ENCODE data around the gene TLR6.

TLR6 gene

DNA sequence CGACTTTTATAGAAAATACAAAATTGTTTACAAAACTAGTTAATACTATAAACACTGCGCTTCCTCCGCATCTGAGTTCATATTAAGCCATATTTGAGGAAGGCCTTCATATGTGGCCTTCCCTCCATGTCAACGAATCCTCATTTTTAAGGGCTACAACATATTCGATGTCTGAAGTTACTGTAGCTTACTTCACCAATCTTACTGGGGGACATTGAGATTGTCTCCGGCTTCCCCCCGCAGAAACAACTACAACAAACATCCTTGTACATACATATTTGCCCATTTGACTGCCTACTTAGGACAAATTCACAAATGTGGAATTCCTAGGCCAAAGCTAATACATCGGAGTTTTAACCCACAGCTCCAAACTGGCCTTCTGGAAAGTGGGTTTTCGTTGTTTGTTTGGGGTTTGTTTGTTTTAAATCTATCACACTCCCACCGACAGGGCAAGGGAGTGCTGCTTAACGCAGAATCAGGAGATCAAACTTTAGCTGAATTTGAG is 10.4 kb upstream of the TLR6 start:
- no peak for DNase-seq

- no peak for DNase-seq
Measured at GRCh38 chr4:38865445-38865844, 8.8 kb upstream of the TLR6 start.

- no peak for DNase-seq
Measured at GRCh38 chr4:38861791-38862190, 5.2 kb upstream of the TLR6 start.

DNA sequence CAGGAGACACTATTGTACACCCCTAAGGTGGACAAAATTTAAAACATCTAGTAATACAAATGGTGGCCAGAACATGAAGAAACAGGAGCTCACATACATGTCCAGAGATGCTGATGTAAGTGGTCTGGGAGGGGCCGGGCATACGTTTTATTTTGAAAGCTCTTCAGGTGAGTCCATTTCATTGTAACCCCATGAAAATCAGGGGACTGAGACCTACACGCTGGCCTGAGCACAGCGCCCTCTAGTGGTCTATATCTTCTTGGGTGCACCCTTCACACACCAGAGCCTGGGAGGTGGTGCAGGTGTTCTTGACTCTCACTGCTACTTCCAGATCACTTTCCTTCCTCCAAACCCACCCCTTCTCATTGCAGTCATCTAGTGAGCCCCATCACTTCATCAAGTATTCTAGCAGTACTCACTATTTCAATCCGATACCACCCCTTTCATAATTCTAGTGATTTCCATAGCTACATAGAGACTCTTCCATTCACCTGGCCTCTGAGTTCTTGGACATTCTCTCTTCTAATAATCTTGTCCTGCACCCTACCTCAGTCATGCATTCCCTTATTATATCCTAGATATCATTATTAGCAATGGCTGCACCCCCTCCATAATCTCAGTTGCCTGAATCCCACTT is 4.3 kb upstream of the TLR6 start:
- peak; percentile 72 for DNase-seq

DNA sequence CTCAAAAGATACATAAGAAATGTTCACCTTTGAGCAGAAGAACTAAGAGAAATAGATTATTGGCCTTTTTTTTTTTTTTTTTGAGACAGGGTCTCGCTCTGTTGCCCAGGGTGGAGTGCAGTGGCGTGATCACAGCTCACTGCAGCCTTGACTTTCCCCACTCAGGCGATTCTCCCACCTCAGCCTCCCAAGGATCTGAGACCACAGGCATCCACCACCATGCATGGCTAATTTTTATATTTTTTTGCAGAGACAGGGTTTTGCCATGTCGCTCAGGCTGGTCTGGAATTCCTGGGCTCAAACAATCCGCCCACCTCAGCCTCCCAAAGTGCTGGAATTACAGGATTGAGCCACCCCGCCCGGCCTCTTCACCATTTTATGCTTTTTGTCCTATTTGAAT is 2.9 kb upstream of the TLR6 start:
- no peak for DNase-seq

DNA sequence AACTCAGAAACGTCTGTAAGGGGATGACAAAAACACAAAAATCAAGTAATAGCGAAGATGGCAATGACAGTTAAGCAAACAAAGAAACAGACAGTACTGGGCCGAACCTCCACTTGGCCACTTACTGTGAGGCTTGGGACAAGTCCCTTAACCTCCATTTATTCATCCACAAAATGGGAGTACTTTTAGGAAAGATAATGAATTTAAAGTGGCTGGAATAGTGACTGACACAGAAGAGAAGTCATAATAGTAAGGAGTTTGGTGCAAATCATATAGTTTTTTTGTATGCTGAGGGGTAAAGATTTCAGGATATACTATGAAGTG is 1.4 kb upstream of the TLR6 start:
- no peak for DNase-seq

DNA sequence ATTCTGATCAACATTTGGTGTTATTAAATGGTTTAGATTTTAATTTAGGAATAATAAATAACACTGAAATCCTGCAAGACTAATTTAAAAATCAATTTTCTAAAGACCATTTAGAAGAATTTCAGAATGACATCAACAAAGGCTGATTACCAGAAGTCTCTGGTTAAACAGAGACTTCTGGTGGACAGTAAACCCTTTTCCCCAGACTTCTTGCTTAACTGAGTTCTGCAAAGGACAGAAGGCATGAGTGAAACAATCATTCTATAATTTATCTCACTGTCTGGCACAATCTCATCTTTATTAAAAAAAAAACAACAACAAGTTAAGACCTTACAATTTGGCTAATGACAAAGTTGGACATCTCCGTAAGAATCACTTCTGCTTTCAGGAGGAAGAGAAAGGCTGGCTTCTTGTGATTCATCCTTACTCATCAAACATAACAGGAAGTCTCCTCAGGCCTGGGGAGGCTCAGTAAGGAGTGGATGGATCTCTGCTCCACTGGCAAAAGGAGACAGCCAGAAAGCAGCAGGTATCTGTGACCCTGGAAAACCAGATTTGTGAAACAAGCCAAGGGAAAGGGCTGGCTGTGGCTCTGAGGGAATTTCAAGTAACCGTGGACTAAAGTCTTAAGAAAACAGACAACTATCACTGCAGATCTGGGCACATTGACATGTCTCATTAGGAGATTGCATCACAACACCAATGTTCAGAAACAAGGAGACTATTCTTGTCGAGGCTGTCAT is 908 bp upstream of the TLR6 start:
- DNase-seq: peak; percentile 31

DNA sequence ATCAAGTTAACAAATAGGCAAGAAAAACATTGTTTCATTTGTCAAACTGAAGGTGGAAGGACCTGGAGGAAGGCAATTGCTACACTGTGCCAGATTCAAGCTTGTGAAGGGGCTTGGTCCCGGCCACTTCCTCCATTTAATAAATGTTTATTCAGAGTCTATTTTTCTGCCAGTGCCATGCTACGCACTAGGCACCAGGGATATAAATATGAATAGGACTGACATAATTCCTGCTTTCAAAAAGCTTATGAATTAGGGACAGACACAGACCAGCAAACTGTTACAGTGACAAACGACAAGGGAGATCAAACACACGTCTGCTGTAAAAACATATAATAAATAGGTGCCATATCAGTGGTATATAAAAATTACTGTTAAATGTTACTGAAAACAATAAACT is 571 bp downstream of the TLR6 start:
- peak; percentile 24 for DNase-seq

DNA sequence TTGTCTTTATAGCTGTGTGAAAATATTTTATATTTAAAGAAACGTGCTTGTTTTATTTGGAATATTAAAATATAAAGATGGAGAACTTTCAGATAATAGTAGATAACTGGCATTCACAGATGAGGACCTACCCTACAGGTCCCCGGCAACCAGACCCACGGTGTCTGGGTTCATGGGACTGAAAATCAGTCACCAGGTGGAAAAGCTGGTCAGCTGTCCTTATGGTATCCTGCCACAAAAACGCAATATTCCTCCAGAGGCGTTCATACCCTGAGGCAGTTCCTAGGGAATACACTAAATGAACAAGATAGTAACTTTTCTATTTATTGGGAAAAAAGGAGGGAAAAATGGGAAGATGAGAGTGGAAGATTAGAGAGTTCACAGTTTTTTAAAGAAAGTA is 1.2 kb downstream of the TLR6 start:
- no peak for DNase-seq

DNA sequence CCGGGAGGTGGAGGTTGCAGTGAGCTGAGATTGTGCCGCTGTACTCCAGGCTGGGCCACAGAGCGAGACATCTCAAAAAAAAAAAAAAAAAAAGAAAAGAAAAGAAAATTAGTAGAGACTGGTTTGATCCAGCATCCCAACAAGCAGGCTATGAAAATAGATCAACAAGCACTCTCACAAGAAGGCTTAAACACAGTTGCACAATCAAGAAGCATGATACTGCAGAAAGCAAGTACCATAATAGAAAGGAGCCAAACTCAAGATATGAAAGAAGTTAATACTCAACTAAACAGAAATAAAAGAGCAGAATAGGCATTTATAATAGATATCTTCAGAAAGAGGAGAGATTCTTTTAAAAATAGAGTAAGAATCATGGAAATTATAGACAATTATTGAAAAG is 10.6 kb downstream of the TLR6 start:
- no peak for DNase-seq

- no peak for DNase-seq
Measured at GRCh38 chr4:38842994-38843393, 13.6 kb downstream of the TLR6 start.

DNA sequence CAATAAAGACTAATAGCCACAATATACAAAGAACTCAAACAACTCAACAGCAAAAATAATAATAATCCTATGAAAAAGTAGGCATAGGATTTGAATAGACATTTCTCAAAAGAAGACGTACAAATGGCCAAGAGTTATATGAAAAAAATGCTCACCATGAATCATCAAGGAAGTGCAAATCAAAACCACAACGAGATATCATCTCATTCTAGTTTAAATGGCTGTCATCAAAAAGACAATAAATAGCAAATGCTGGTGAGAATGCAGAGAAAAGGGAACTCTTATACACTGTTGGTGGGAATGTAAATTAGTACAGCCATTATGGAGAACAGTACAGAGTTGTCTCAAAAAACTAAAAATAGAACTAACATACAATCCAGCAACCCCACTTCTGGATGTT is 18.8 kb downstream of the TLR6 start:
- DNase-seq: peak; percentile 33

DNA sequence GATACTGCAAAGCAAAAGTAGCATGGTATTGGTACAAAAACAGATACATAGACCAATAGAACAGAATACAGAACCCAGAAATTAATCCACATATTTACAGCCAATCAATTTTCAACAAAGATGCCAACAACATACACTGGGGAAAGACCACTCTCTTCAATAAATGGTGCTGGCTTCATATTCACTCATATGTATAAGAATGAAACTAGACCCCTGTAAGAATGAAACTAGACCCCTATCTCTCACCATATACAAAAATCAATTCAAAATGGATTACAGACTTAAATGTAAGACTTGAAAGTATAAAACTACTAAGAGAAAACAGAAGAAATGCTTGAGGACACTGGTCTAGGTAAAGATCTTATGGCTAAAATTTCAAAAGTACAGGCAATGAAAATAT is 19.3 kb downstream of the TLR6 start:
- DNase-seq: no peak

DNA sequence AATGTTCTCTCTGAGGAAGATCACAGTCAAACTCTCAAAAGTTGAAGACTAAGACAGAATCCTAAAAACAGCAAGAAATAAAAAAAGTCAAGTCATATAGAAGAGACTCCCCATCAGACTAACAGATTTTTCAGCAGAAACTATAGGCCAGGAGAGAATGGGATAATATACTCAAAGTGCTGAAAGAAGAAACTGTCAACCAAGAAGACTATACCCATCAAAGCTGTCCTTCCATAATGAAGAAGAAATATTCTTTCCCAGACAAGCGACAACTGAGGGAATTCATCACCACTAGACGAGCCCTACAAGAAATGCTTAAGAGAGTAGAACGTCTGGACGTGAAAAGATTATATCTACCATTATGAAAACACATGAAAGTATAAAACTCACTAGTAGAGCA is 22.0 kb downstream of the TLR6 start:
- DNase-seq: no peak

GRCh38 chr4:38832624-38833528 is 23.7 kb downstream of the TLR6 start:
- no peak for DNase-seq

GRCh38 chr4:38832206-38832605 is 24.4 kb downstream of the TLR6 start:
- no peak for DNase-seq

GRCh38 chr4:38831653-38832052 is 25.0 kb downstream of the TLR6 start:
- no peak for DNase-seq

DNA sequence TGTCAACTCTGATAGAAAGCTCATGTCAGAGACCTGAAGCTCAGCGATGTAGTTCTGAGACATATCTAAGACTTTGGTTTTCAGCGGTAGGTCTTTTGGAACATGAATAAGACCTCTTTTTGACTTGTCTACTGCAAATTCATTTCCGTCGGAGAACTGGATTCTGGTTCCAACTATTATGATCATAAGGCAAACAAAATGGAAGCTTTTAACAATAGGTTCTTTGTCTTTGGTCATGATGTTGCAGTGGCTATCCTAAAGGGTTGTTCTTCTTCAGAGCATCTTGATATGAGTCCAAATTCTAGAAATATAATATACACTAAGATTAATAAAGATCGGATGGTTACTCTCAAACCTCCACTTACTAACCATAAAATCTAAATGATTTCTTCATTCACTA is 27.4 kb downstream of the TLR6 start:
- no peak for DNase-seq

GRCh38 chr4:38823766-38824165 is 32.9 kb downstream of the TLR6 start:
- no peak for DNase-seq

DNA sequence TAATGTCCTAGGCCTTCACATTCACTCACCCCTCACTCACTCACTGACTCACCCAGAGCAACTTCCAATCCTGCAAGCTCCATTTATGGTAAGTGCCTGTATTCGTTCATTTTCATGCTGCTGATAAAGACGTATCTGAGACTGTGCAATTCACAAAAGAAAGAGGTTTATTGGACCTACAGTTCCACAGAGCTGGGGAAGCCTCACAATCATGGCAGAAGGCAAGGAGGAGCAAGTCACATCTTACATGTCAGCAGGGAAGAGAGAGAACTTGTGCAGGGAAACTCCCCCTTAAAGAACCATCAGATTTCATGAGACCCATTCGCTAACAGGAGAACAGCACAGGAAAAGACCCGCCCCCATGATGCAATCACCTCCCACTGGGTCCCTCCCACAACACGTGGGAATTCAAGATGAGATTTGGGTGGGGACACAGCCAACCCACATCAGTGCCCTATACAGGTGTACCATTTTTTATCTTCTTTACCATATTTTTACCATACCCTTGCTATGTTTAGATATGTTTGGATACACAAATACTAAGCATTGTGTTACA is 33.8 kb downstream of the TLR6 start:
- DNase-seq: no peak

GRCh38 chr4:38821739-38822138 is 34.9 kb downstream of the TLR6 start:
- DNase-seq: no peak

GRCh38 chr4:38820329-38821061 is 36.1 kb downstream of the TLR6 start:
- DNase-seq: no peak

- DNase-seq: no peak
Measured at GRCh38 chr4:38819569-38819968, 37.0 kb downstream of the TLR6 start.

Data from CD4-positive, alpha-beta T cell treated with Interleukin-12 subunit alpha and Interleukin-12 subunit beta, for 1 hour (primary cell).